HG03135 (cell line): ENCODE results near the gene ITIH5.

ENCODE experiments used
- ATAC-seq: cut with Tn5 transposase; IDR thresholded peaks from one replicate; pipeline ENCODE4 v1.9.1; 2021; ENCODE audit warnings: mild to moderate bottlenecking, moderate library complexity; ENCODE audit not compliant: unreplicated experiment

The ITIH5 gene

DNA sequence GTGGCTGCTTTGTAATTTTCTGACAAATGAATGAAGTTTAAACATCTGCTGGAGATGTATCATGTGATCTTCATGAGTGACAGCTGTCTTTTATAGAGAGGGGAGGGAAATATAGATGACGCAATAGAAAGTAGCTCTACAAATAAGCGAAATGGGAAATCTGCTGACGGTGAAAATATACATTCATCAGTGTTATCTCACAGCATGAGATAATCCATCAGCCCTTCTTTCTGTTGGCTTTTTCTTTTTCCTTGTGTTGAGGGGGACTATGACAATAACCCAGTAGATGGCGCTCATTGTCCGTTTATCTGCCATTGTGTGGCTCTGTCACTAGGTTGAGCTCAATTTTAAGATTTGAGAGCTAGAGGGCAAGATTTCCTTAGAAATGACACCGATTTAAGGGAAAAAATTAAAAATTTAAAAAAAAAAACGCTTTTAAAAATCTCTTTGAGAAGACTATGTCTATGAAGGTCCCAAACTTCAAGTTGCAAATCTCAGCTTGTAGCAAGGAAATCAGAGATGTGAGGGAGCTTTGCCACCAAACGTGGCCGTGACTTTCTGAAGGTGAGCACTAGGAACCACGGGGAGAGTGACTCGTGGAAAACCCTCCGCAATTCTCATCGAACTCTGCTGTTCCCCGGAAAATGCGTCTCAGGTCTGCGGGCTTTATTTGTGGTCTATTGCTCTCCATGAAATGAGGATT, 141.3 kb downstream of the ITIH5 start:
- ATAC-seq, result peak; percentile 68

GRCh38 chr10:7523656-7524055, 143.1 kb downstream of the ITIH5 start:
- ATAC-seq, result no peak

- ATAC-seq, result peak; percentile 83
Measured at GRCh38 chr10:7520507-7521485, 146.0 kb downstream of the ITIH5 start.

GRCh38 chr10:7519351-7519750, 147.4 kb downstream of the ITIH5 start:
- no peak for ATAC-seq

DNA sequence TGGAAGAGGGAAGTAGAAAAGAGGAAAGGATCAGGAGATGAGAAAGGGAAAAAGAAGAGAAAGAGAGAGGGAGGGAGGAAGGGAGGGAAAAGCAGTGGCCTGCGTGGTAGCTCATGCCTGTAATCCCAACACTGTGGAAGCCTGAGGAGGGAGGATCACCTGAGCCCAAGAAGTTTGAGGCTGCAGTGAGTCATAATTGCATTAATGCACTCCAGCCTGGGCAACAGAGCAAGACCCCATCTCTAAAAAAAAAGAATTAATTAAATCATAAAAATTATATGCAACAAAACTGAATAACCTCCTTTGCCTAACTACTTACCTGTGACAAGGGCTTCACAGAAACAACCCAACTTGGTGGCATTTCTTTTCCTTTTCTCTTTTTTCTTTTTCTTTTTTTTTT, 148.1 kb downstream of the ITIH5 start:
- no peak for ATAC-seq

GRCh38 chr10:7515439-7515838, 151.3 kb downstream of the ITIH5 start:
- ATAC-seq, result no peak

- ATAC-seq, result no peak
Measured at GRCh38 chr10:7513936-7514335, 152.8 kb downstream of the ITIH5 start.

- ATAC-seq, result no peak
Measured at GRCh38 chr10:7513455-7513854, 153.3 kb downstream of the ITIH5 start.

DNA sequence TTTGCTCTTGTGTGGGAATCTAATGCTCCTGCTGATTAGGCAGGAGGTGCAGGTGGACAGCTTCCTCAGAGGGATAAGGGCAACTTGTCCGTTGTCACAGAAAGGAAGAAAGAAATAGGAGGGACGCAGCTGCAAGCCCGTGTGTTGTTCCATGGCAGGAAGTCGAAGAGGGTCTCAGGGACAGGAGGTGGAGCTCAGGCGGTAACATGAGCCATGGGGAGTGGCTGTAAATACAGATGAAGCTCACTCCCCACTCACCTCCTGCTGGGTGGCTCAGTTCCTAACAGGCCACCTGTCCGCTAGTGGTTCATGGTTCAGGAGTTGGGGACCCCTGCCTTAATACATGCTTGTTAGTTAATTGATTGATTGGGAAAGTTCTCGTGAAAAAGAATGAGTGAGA, 154.3 kb downstream of the ITIH5 start:
- no peak for ATAC-seq

DNA sequence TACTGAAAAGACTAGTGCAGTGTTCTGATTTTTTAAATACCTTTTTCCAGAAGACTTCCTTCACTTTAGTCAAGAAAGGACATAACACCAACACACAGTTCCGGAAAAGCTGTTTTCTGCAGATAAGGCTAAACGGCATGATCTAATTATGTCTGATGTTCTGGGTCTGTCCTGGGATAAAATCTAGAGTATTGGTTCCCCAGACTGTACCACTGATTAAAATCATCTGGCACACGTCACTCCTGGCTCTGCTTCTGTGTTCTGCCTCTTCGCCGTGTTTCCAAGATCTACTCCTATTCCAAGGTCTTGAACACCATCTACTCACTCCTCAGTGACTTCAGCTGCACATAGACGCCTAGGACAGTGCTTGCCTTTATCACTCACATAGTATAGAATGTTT, 155.2 kb downstream of the ITIH5 start:
- ATAC-seq, result no peak
